ENCODE measurements around the gene SMC6.

The SMC6 gene

DNA sequence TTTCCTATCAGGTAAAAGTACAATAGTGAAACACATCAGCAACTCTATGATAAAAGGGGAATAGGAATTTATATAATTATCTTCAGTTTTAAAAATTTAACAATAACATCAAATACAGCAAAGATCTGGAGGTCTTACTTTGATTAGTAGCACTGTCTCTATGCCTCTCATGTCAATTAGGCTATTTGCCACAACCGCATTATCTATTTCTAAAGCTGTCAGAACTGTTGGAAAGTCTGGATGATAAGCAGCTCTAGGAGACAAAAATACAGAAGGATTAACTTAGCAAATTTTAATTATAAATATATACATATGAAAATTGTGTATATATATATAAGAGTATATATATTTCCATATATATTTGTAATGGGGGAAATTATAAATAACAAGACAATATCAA is 45.1 kb downstream of the SMC6 start:
- no peak for DNase-seq (ENCODE audit: extremely low read depth, low read depth)
- no peak overlapping the region for H3K4me3 ChIP-seq (replicated peaks; ENCODE audit: low read depth, low read length)
- TF ChIP-seq CTCF (IDR thresholded peaks at IDR 0.05; ENCODE audit: low read depth, low read length, missing control alignments), result no peak

DNA sequence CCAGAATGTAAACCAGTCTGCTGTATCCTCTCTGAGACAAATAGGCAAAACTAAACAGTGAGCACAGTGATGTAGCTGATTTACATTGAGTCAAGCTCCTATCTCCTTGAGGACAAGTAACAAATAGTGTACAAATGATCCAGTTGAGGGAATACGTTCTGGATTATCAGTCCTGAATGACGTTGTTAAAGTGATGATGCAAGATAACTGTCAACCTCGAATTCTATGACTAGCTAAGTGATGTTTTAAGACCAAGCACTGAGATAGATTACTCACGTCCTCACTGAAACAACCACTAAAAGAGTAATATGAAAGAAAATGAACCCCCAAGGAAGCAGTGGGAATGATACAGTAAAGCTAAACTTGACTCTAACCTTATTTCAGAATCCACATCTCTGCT is 46.8 kb downstream of the SMC6 start:
- no peak overlapping the region for H3K4me3 ChIP-seq (replicated peaks; ENCODE audit: low read depth, low read length)
- no peak for DNase-seq (ENCODE audit: extremely low read depth, low read depth)
- TF ChIP-seq CTCF (IDR thresholded peaks at IDR 0.05; ENCODE audit: low read depth, low read length, missing control alignments), result no peak

- TF ChIP-seq CTCF (IDR thresholded peaks at IDR 0.05; ENCODE audit: low read depth, low read length, missing control alignments), result no peak
- DNase-seq (ENCODE audit: extremely low read depth, low read depth), result no peak
- H3K4me3 ChIP-seq (replicated peaks; ENCODE audit: low read depth, low read length), result no peak overlapping the region
These were observed 62.8 kb downstream of the SMC6 start for GRCh38 chr2:17690776-17691175.

DNA sequence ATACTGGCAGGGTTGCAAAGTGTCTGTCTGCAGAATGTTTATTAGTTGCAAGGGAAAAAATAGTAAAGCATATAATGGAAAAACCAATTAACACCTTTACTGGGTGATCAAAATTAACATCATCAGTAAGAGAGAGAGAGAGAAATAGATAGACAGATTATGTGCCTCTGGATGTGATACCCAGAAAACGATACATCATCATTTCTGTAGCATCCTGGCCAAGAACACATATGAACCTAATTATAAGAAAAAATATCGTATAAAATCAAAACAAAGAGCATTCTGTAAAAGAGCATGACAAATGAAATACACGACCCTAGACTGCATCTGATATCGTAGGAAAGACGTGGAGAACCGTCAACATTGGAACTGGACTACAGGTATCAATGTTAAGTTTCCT is 64.6 kb downstream of the SMC6 start:
- DNase-seq (ENCODE audit: extremely low read depth, low read depth), result no peak
- H3K4me3 ChIP-seq (replicated peaks; ENCODE audit: low read depth, low read length), result no peak overlapping the region
- TF ChIP-seq CTCF (IDR thresholded peaks at IDR 0.05; ENCODE audit: low read depth, low read length, missing control alignments), result no peak

GRCh38 chr2:17688600-17688999 is 65.0 kb downstream of the SMC6 start:
- H3K4me3 ChIP-seq (replicated peaks; ENCODE audit: low read depth, low read length), result no peak overlapping the region
- no peak for DNase-seq (ENCODE audit: extremely low read depth, low read depth)
- TF ChIP-seq CTCF (IDR thresholded peaks at IDR 0.05; ENCODE audit: low read depth, low read length, missing control alignments), result no peak

DNA sequence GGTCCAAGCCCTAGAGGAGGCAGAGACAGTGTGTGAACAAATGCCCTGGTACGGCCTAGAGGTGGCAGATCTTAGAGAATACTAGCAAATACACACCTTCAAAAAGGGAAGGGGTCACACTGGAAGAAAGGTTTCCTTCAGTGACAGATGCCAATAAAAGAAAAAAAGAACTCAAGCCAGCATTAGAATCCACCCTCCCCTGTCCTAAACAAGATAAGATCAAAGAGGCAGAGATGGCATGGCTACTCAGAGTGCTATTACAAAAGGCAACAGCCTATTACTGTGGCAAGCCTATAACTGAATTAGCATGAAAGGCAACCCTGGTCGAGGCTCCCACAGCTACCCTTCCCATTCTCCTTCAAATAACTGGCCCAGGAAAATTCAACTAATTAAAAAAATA is 69.6 kb downstream of the SMC6 start:
- no peak for TF ChIP-seq CTCF (IDR thresholded peaks at IDR 0.05; ENCODE audit: low read depth, low read length, missing control alignments)
- no peak overlapping the region for H3K4me3 ChIP-seq (replicated peaks; ENCODE audit: low read depth, low read length)
- DNase-seq (ENCODE audit: extremely low read depth, low read depth), result no peak

GRCh38 chr2:17682098-17682857 is 71.3 kb downstream of the SMC6 start:
- H3K4me3 ChIP-seq (replicated peaks; ENCODE audit: low read depth, low read length), result no peak overlapping the region
- no peak for TF ChIP-seq CTCF (IDR thresholded peaks at IDR 0.05; ENCODE audit: low read depth, low read length, missing control alignments)
- no peak for DNase-seq (ENCODE audit: extremely low read depth, low read depth)

All from HFF-Myc (cell line).